BJ (cell line): ENCODE measurements around the gene CD80. TPM values are rescaled to one million over a fixed set of nuclear protein-coding genes. Genes with fewer than 3 reads are reported as not detected.
"Not testable (repeated sequence)": the region's sequence is repeated elsewhere in the genome, so short reads cannot be mapped to it uniquely, and the experiment has no call there.

Source experiments
- CTCF ChIA-PET: fragments of 350-600 bp; formaldehyde crosslinking; extraction: SDS; loops from one replicate; lab custom pipeline; 2021; ENCODE audit warnings: antibody characterized with exemption, inconsistent platforms; lab: Yijun Ruan, JAX
- POLR2A ChIA-PET: fragments of 300-600 bp; sonication (Branson Sonifier 250); formaldehyde crosslinking; extraction: SDS; loops from one replicate; lab custom pipeline; 2021; ENCODE audit warnings: antibody characterized with exemption; lab: Charles Lee
- DNase-seq: peaks from one replicate; pipeline ENCODE4 v3.0.0-alpha.2; 2011; ENCODE audit warnings: low read depth
- H3K27me3 ChIP-seq: 2 replicates; pipeline ENCODE4 v1.6.0; 2011; ENCODE audit warnings: low read length; ENCODE audit not compliant: control insufficient read depth, insufficient read depth
- H3K36me3 ChIP-seq: 2 replicates; pipeline ENCODE4 v1.5.1; 2011; ENCODE audit warnings: low read length; ENCODE audit not compliant: control insufficient read depth, insufficient read depth
- H3K4me3 ChIP-seq: 2 replicates; pipeline ENCODE4 v1.5.1; 2011; ENCODE audit warnings: low read depth, mild to moderate bottlenecking, control low read depth, low read length
- CTCF ChIP-seq: IDR thresholded peaks from 2 replicates; pipeline ENCODE4 v1.5.1; 2011; ENCODE audit warnings: low read depth, mild to moderate bottlenecking, control low read depth, inconsistent platforms, low read length, moderate library complexity; ENCODE audit not compliant: insufficient read depth
- polyA plus RNA-seq: library from polyadenylated mRNA; depleted of rRNA; stranded (reverse); fragments of >200 nt; gene quantifications from 2 replicates; pipeline ENCODE4 v1.2.3, GENCODE V29; 2011

Gene CD80
- polyA plus RNA-seq, 1 experiment = not detected

GRCh38 chr3:119596398-119596797, 37.0 kb upstream of the CD80 start:
- no peak for TF ChIP-seq CTCF
- H3K4me3 ChIP-seq = no peak overlapping the region
- ChIA-PET CTCF (interaction anchor here (0.9 to 1.0 kb wide), 2 partner anchors 16 to 34 kb away, joined by 3 to 6 read pairs; no protein-coding TSS in a partner anchor), POLR2A (no interaction called here)
- H3K36me3 ChIP-seq = no peaks in the 10 kb centered on the region
- DNase-seq = no peak
- H3K27me3 ChIP-seq = no peaks in the 10 kb centered on the region; the same call in 1 of the 2 replicates

- H3K27me3 ChIP-seq = no peaks in the 10 kb centered on the region; the same call in 1 of the 2 replicates
- ChIA-PET CTCF (interaction anchor here (0.9 to 1.0 kb wide), 2 partner anchors 17 to 34 kb away, joined by 3 to 6 read pairs; no protein-coding TSS in a partner anchor), POLR2A (no interaction called here)
- H3K36me3 ChIP-seq = no peaks in the 10 kb centered on the region
- no peak for DNase-seq
- TF ChIP-seq CTCF = no peak
- no peak overlapping the region for H3K4me3 ChIP-seq
Measured at GRCh38 chr3:119595639-119596334, 36.4 kb upstream of the CD80 start.

- H3K27me3 ChIP-seq, H3K4me3 ChIP-seq, H3K36me3 ChIP-seq, CTCF ChIA-PET, DNase-seq, POLR2A ChIA-PET: not testable (repeated sequence)
Measured at GRCh38 chr3:119594929-119595328, 35.5 kb upstream of the CD80 start.

GRCh38 chr3:119594066-119594465, 34.7 kb upstream of the CD80 start:
- no peaks in the 10 kb centered on the region for H3K36me3 ChIP-seq
- H3K4me3 ChIP-seq = no peak overlapping the region
- POLR2A ChIA-PET = no interaction called here
- H3K27me3 ChIP-seq = no peaks in the 10 kb centered on the region; the same call in 1 of the 2 replicates
- no peak for TF ChIP-seq CTCF
- CTCF ChIA-PET = interaction anchor here (0.8 to 1.0 kb wide), 2 partner anchors 10 to 13 kb away, joined by 4 read pairs; no protein-coding TSS in a partner anchor
- DNase-seq = no peak

- no peak for TF ChIP-seq CTCF
- Histone ChIP-seq H3K27me3 (no peaks in the 10 kb centered on the region; the same call in 1 of the 2 replicates), H3K4me3 (no peak overlapping the region), H3K36me3 (no peaks in the 10 kb centered on the region)
- ChIA-PET CTCF (interaction anchor here (0.6 kb wide), 1 partner anchor 12 kb away, joined by 3 read pairs; no protein-coding TSS in a partner anchor), POLR2A (no interaction called here)
- DNase-seq = no peak
Measured at GRCh38 chr3:119592861-119593260, 33.4 kb upstream of the CD80 start.
